ENCODE results near the gene POLR2B.

DNA sequence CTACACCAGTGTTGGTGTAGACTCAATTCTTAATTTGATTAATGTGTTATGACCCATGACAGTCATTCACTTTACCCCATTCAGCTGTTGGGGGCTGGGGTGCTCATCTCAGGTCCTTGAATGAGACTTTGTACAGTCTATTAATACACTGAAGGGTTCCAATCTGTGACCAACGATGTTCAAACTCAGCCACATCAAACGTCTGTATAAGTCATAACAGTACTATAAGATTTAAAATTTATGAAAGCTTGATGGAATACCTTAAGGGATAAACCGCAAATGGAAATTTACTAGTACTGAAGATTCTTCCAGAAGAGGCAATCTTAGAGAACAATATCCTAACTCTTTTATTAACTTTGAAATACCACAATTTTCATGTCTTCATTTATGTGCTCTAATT, 37.3 kb upstream of the POLR2B start:
- TF ChIP-seq, protein P1, sequence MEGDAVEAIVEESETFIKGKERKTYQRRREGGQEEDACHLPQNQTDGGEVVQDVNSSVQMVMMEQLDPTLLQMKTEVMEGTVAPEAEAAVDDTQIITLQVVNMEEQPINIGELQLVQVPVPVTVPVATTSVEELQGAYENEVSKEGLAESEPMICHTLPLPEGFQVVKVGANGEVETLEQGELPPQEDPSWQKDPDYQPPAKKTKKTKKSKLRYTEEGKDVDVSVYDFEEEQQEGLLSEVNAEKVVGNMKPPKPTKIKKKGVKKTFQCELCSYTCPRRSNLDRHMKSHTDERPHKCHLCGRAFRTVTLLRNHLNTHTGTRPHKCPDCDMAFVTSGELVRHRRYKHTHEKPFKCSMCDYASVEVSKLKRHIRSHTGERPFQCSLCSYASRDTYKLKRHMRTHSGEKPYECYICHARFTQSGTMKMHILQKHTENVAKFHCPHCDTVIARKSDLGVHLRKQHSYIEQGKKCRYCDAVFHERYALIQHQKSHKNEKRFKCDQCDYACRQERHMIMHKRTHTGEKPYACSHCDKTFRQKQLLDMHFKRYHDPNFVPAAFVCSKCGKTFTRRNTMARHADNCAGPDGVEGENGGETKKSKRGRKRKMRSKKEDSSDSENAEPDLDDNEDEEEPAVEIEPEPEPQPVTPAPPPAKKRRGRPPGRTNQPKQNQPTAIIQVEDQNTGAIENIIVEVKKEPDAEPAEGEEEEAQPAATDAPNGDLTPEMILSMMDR (conservative IDR thresholded peaks at IDR 0.05; ENCODE audit: low read length), result no peak
- TF ChIP-seq EZH2phosphoT487 (IDR thresholded peaks at IDR 0.05; ENCODE audit: borderline replicate concordance, low read depth, low read length), result no peak

Data from OCI-LY7 (cell line).